Fibroblast of skin of left biceps (primary cell): ENCODE results near the gene GPAT3.

Experiments used
- DNase-seq, 2 experiments: peaks; one replicate each; pipeline ENCODE4 v3.0.0-alpha.2; 2013; ENCODE audit warnings: low read depth in 2 of 2

The GPAT3 gene

DNA sequence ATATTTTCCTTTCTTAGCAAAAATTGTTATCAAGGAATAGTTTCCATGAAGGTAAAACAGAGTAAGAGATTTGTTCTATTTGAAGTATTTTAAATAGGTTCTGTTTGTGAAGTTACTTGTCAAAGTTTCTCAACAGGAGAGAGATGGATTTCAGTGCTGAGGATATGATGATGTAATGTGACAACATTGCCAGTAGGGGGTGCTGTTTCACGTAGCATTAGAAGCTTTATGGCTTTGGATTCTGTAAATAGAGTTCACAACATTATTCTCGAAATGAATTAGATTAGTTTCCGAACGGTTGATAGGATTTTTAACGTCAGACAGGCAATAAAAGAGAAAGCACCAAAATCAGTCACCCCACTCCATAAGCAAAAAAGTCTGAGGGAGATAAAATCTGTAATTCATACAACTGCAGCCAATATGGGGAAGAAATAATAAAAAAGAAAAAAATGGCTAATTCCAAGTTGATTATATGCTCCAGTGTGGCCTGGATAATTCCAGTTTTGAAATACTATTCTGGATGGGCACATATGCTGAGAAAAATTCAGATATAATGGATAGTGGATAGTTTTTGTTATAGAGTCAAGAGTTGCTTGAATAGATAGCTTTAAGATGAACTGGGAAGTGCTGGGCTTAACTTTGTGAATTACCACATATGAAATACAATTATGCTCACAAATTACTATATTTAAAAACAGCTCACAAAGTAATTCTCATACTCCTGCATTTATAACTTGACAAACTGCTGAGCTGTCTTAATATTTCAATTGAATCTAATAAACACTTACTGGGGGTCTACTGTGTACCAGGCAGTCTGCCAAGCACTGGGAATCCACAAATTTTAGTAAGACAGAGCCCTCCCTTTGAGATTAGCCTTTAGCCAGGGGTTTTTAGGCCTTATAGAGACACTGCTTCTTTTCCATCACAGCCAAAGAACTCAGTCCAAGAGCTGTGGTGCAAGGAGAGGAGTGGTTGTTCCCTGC is 109.1 kb downstream of the GPAT3 start:
- DNase-seq = peak in 1 of 2 experiments; percentile 15

DNA sequence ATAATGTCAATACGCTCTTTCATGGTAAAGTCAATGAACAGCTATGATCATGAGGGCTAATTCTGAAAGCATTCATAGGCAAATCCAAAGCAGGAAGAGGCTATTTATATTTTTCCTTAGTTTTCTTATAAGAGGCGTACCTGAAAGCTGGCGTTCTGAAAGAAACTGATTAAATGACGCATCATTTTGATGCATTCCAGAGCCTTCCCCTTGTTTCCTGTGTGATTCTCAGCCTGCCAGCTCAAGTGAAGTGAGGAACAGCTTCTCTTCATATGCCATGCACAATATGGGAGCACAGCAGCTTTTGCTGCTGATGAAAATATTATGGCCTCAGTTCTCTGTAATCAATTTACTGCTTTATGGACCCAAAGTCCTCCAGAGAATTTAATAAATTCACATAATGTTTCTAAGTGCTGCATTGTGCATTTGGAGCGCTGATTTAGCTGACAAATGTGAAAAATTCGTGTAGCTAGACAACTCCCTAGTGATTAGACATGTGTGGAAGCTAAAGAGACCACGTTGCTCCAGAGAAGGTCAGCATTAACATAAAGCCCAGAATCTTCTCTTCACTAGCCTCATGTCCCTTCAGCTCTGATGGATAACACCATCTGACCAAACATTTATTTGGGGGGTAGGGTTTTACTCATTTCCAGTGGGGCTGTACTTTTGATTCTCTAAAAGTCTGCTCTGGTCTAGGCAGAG is 110.8 kb downstream of the GPAT3 start:
- DNase-seq = no peak

- DNase-seq = no peak
Measured at GRCh38 chr4:83651846-83652245, 115.9 kb downstream of the GPAT3 start.
